Upper lobe of left lung (tissue), 4 donors: ENCODE measurements around the gene AMIGO3.

Experiments
- EP300 ChIP-seq, 4 donors: sonication (generic); formaldehyde crosslinking; IDR thresholded peaks; one replicate each; pipeline ENCODE4 v1.5.1; 2017; ENCODE audit warnings: antibody characterized with exemption in 4 of 4, control low read depth in 2 of 4
- POLR2AphosphoS5 ChIP-seq, 2 donors: sonication (generic); formaldehyde crosslinking; IDR thresholded peaks; one replicate each; pipeline ENCODE4 v1.5.1; 2017; ENCODE audit warnings: antibody characterized with exemption in 2 of 2
- TF ChIP-seq, protein P1 (sequence below), 6 experiments: fragments of 450-650 bp in 4 of 6; fragments of 200-600 bp in 2 of 6; sonication (generic) in 2 of 6; IDR thresholded peaks; one replicate each; pipeline ENCODE4 v1.5.1; 2016 to 2019; ENCODE audit warnings: antibody characterized with exemption in 6 of 6

DNA sequence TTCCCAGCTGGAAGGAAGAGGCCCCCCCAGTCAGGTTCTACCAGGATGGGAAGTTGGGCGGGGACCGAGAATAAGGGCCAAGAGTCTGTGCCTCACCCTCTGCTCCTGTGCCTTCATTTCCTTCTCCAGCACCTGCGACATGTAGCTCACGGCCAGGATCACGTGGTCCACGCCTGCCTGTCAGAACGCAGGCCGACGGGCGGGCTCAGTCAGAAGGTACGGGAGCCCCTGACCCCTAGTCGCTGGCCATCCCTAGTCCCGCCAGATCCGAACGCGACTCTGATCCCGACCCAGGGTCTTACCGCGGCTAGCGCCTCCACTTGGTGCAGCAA lies 3.8 kb upstream of the AMIGO3 start:
- TF ChIP-seq, protein P1, sequence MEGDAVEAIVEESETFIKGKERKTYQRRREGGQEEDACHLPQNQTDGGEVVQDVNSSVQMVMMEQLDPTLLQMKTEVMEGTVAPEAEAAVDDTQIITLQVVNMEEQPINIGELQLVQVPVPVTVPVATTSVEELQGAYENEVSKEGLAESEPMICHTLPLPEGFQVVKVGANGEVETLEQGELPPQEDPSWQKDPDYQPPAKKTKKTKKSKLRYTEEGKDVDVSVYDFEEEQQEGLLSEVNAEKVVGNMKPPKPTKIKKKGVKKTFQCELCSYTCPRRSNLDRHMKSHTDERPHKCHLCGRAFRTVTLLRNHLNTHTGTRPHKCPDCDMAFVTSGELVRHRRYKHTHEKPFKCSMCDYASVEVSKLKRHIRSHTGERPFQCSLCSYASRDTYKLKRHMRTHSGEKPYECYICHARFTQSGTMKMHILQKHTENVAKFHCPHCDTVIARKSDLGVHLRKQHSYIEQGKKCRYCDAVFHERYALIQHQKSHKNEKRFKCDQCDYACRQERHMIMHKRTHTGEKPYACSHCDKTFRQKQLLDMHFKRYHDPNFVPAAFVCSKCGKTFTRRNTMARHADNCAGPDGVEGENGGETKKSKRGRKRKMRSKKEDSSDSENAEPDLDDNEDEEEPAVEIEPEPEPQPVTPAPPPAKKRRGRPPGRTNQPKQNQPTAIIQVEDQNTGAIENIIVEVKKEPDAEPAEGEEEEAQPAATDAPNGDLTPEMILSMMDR (IDR thresholded peaks at IDR 0.05): no peak
- TF ChIP-seq EP300 (IDR thresholded peaks at IDR 0.05): no peak
- no peak for TF ChIP-seq POLR2AphosphoS5 (IDR thresholded peaks at IDR 0.05)
